ENCODE results near the gene DACT1.

Gene DACT1

DNA sequence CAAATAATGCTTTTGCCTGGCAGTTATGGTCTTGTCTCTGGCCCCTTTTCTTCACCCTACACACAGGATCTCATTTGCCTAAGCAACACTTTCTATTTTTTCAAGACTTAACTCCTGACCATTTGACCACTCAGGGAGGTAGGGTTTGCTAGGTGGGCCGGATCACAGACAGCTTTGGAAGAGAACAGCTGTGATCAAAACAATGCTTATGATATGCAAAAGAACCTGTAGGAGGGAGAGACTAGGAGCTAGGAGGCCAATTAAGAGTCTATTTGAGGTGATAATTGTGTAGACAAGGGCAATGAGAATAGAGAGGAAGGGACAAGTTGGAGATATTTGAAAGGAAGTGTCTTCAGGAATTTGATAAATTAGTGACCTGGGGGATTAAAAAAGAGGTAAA lies 12.3 kb upstream of the DACT1 start:
- in situ Hi-C loops (cut with HindIII; ENCODE audit: low sequenced_read_pairs), result no loop called here
- TF ChIP-seq, protein P1, sequence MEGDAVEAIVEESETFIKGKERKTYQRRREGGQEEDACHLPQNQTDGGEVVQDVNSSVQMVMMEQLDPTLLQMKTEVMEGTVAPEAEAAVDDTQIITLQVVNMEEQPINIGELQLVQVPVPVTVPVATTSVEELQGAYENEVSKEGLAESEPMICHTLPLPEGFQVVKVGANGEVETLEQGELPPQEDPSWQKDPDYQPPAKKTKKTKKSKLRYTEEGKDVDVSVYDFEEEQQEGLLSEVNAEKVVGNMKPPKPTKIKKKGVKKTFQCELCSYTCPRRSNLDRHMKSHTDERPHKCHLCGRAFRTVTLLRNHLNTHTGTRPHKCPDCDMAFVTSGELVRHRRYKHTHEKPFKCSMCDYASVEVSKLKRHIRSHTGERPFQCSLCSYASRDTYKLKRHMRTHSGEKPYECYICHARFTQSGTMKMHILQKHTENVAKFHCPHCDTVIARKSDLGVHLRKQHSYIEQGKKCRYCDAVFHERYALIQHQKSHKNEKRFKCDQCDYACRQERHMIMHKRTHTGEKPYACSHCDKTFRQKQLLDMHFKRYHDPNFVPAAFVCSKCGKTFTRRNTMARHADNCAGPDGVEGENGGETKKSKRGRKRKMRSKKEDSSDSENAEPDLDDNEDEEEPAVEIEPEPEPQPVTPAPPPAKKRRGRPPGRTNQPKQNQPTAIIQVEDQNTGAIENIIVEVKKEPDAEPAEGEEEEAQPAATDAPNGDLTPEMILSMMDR (IDR thresholded peaks at IDR 0.05; ENCODE audit: low read depth, low read length), result no peak
- H3K4me3 ChIP-seq (ENCODE audit: low read depth, low read length), result no peak overlapping the region
- DNase-seq (ENCODE audit: low read depth, low spot score), result no peak

DNA sequence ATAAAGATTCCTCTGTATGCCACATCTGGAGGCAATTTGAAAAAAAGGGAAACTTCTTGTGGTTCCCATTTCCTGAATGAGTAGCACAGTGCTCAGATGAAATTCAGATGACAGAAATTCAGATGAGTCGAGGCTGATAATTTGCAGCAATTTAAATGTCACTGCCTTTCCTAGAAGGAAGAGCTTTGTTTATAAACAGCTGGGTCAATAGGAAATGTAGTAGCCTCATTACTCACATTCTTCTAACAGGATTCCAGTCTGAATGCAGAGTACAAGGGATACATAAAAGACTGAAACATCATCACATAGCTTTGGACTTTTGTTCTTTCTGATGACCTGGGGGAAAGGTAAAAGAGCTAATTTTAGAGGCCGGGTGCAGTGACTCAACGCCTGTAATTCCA lies 11.3 kb upstream of the DACT1 start:
- peak; percentile 53 for DNase-seq (ENCODE audit: low read depth, low spot score)
- TF ChIP-seq, protein P1 (IDR thresholded peaks at IDR 0.05; ENCODE audit: low read depth, low read length), result no peak
- H3K4me3 ChIP-seq (ENCODE audit: low read depth, low read length), result no peak overlapping the region

DNA sequence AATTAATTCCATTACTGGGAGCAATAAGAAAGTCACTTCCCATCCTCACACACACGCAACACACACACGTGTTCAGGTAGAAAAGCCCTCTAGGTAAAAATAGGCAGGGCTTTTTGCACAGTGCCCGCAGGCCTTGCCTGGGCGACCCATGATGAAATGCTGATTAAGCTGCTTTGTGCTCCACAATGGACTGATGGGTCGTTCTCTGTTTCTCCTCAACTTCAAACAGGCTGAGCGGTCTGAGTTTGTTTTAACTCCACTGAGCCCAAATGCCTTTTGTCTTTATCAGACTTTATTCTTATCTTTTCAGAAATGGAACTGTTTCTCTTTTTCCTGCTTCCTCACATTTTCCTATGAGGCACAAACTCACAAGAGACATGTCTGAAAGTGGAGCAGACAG lies 9.4 kb upstream of the DACT1 start:
- no peak overlapping the region for H3K4me3 ChIP-seq (ENCODE audit: low read depth, low read length)
- TF ChIP-seq, protein P1 (IDR thresholded peaks at IDR 0.05; ENCODE audit: low read depth, low read length), result no peak
- in situ Hi-C loops (cut with HindIII; ENCODE audit: low sequenced_read_pairs), result no loop called here
- no peak for DNase-seq (ENCODE audit: low read depth, low spot score)

More for the DNA sequence above, 11.3 kb upstream of the DACT1 start:
- in situ Hi-C loops (cut with HindIII; ENCODE audit: low sequenced_read_pairs), result no loop called here

DNA sequence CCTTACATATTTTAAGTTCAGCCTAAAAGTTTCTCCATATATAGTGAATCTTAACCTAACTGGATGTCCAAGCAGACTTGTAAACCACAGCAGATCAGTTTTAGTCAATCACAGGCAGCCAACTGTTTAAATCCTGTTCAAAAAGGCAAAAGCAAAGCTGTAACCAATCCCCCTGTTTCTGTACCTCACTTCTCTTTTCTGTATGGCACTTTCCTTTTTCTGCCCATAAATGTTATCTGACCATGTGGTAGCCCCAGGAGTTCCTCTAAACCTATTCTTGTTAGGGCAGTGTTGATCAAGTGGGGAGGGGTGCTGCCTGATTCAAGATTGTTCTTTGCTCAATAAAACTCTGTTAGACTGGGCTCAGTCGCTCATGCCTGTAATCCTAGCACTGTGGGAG lies 8.5 kb upstream of the DACT1 start:
- DNase-seq (ENCODE audit: low read depth, low spot score), result no peak
- TF ChIP-seq, protein P1 (IDR thresholded peaks at IDR 0.05; ENCODE audit: low read depth, low read length), result no peak
- no peak overlapping the region for H3K4me3 ChIP-seq (ENCODE audit: low read depth, low read length)
- in situ Hi-C loops (cut with HindIII; ENCODE audit: low sequenced_read_pairs), result no loop called here

DNA sequence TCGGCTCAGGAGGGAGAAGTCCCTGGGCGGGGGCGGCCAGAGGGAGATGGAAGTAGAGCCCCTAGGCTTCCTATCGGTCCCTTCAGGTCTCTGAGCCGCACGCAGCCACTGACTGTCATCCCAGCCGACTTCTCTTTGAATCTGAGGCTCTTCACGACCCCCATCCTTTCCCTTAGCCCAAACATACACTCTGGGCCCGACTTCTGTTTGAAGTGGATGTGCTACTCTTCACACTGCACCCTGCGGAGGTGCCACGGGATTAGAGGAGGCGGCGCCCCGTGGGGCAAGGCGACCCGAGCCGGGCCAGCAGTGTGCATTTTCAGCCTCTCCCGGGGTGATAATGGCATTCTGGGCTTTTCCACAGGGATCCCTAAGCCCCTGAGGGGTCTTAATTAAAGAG lies 6.0 kb upstream of the DACT1 start:
- in situ Hi-C loops (cut with HindIII; ENCODE audit: low sequenced_read_pairs), result no loop called here
- TF ChIP-seq, protein P1 (IDR thresholded peaks at IDR 0.05; ENCODE audit: low read depth, low read length), result no peak
- DNase-seq (ENCODE audit: low read depth, low spot score), result no peak
- no peak overlapping the region for H3K4me3 ChIP-seq (ENCODE audit: low read depth, low read length)

DNA sequence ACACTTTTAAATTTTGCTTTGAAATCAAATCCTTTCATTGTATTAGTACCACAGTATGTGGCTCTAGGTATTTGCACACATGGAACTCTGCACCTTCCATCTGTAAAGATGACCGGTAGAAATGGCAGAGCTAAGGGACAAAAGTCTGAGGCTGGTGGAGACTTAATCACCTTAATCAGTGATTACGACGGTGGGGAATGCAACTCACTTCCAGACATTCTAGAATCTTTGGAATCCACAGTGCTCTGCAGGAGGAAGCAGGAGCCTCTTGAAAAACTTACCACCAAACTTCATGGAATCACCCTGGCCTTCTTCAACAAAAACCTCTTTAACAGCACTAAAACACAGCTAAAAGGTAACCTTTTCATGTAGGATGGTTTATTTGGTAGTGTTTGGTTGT lies 3.9 kb upstream of the DACT1 start:
- no peak overlapping the region for H3K4me3 ChIP-seq (ENCODE audit: low read depth, low read length)
- DNase-seq (ENCODE audit: low read depth, low spot score), result peak; percentile 29
- TF ChIP-seq, protein P1 (IDR thresholded peaks at IDR 0.05; ENCODE audit: low read depth, low read length), result no peak
- in situ Hi-C loops (cut with HindIII; ENCODE audit: low sequenced_read_pairs), result no loop called here

Measured in astrocyte of the spinal cord (primary cell).